ENCODE measurements around the gene RFT1.

DNA sequence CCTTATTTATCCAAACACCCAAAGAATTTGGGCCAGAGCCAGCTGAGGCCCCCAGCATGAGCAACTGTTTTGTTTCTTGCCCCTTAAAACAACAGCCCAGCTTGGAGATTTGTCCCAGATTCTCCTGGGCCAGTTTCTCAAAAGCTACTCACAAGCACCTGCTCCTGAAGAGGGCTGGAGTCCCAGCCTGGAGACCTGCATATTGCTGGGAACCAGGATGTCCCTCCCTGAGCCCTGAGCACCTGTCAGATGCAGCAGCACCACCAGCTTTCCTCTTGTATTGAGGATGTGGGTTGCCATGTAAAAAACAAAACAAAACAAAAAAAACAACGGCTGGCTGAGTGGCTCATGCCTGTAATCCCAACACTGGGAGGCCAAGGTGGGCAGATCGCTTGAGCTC is 7.0 kb upstream of the RFT1 start:
- TF ChIP-seq, protein P1, sequence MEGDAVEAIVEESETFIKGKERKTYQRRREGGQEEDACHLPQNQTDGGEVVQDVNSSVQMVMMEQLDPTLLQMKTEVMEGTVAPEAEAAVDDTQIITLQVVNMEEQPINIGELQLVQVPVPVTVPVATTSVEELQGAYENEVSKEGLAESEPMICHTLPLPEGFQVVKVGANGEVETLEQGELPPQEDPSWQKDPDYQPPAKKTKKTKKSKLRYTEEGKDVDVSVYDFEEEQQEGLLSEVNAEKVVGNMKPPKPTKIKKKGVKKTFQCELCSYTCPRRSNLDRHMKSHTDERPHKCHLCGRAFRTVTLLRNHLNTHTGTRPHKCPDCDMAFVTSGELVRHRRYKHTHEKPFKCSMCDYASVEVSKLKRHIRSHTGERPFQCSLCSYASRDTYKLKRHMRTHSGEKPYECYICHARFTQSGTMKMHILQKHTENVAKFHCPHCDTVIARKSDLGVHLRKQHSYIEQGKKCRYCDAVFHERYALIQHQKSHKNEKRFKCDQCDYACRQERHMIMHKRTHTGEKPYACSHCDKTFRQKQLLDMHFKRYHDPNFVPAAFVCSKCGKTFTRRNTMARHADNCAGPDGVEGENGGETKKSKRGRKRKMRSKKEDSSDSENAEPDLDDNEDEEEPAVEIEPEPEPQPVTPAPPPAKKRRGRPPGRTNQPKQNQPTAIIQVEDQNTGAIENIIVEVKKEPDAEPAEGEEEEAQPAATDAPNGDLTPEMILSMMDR (IDR thresholded peaks at IDR 0.05): no peak
- TF ChIP-seq POLR2A (IDR thresholded peaks at IDR 0.05): no peak
